ENCODE results near the gene CADM4.

DNA sequence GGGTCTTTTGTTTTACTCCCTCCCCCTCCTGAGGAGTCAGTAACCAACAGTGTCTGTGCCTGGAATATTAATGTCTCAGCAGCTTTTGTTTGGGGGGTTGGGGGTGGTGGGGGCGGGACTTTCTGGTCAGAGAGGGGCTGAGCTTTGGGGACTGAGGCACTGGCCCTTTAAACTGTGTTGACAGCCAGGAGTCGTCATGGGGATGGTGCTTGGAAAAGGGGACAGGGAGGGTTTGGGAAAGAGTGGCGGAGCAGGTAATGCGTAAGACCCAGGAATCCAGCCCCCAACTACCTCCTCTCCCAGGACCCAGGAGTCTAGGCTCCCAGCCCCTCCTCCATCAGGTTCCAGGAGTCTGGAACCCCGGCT is 5.2 kb downstream of the CADM4 start:
- TF ChIP-seq, protein P1, sequence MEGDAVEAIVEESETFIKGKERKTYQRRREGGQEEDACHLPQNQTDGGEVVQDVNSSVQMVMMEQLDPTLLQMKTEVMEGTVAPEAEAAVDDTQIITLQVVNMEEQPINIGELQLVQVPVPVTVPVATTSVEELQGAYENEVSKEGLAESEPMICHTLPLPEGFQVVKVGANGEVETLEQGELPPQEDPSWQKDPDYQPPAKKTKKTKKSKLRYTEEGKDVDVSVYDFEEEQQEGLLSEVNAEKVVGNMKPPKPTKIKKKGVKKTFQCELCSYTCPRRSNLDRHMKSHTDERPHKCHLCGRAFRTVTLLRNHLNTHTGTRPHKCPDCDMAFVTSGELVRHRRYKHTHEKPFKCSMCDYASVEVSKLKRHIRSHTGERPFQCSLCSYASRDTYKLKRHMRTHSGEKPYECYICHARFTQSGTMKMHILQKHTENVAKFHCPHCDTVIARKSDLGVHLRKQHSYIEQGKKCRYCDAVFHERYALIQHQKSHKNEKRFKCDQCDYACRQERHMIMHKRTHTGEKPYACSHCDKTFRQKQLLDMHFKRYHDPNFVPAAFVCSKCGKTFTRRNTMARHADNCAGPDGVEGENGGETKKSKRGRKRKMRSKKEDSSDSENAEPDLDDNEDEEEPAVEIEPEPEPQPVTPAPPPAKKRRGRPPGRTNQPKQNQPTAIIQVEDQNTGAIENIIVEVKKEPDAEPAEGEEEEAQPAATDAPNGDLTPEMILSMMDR (conservative IDR thresholded peaks at IDR 0.05 in 1 of 2, IDR thresholded peaks at IDR 0.05 in 1 of 2; ENCODE audit: low read depth in 1 of 2, low read length in 2 of 2) = no peak
- no peak for TF ChIP-seq EZH2 (IDR thresholded peaks at IDR 0.05; ENCODE audit: low read length, missing control alignments)

All from fibroblast of lung (primary cell).